HCT116 (cell line): ENCODE data around the gene OR10G6. TPM values are rescaled to one million over a fixed set of nuclear protein-coding genes. Genes with fewer than 3 reads are reported as not detected.

Experiments
- ATAC-seq: fragments of 200-7000 bp; cut with Tn5 transposase; 2 replicates; pipeline ENCODE4 v1.9.1; 2020; ENCODE audit warnings: mild to moderate bottlenecking, moderate library complexity
- BruUV-seq: library from RNA; stranded (reverse); fragments of 400-500 nt; replicated peaks from 2 replicates; lab custom pipeline; 2021; lab: Mats Ljungman, UMichigan
- CTCF ChIA-PET: fragments of 300-600 bp; sonication (Branson Sonifier 250); formaldehyde crosslinking; loops from one replicate; lab custom pipeline; 2021; ENCODE audit warnings: antibody characterized with exemption; lab: Charles Lee
- POLR2A ChIA-PET: fragments of 300-600, 350-600 bp; sonication (Branson Sonifier 250); formaldehyde crosslinking; loops from one replicate; lab custom pipeline; 2021; ENCODE audit warnings: antibody characterized with exemption; lab: Charles Lee
- RAD21 ChIA-PET, 2 experiments: fragments of 300-600 bp; sonication (Branson Sonifier 250); formaldehyde crosslinking; loops; one replicate each; lab custom pipeline; 2023; ENCODE audit warnings: low total read pairs in 2 of 2; ENCODE audit not compliant: uncharacterized antibody in 2 of 2, unreplicated experiment in 2 of 2, low non-redundant PET in 1 of 2; lab: Charles Lee
- DNase-seq: peaks from one replicate; pipeline ENCODE4 v3.0.0-alpha.2; 2010; ENCODE audit warnings: low read depth, low spot score
- H2AFZ ChIP-seq: fragments of 200-600 bp; shearing (Covaris generic), sonication (generic); 2 replicates; pipeline ENCODE4 v1.6.1; 2017; ENCODE audit warnings: low read depth, mixed run types, mixed read lengths, antibody characterized with exemption, low read length; ENCODE audit not compliant: poor library complexity, severe bottlenecking
- H3K27ac ChIP-seq: 2 replicates; pipeline ENCODE4 v1.5.1; 2012; ENCODE audit warnings: low read depth, low read length
- H3K27me3 ChIP-seq: fragments of 200-600 bp; sonication (generic); 2 replicates; pipeline ENCODE4 v1.6.1; 2016; ENCODE audit warnings: mixed run types, low read length, mixed read lengths; ENCODE audit not compliant: insufficient read depth
- H3K36me3 ChIP-seq, 2 experiments: fragments of 200-500 bp in 1 of 2; fragments of 200-600 bp in 1 of 2; sonication (Bioruptor generic) in 1 of 2; sonication (generic) in 1 of 2; 2 replicates each; pipeline versions ENCODE4 v1.5.1 to v1.6.1; 2014 to 2016; ENCODE audit warnings: low read length in 2 of 2, inconsistent platforms in 1 of 2, mixed read lengths in 1 of 2, mixed run types in 1 of 2; ENCODE audit not compliant: insufficient read depth in 2 of 2, control insufficient read depth in 1 of 2
- H3K4me1 ChIP-seq, 2 experiments: fragments of 200-600 bp in 1 of 2; sonication (generic) in 1 of 2; 2 replicates each; pipeline versions ENCODE4 v1.5.1 to v1.6.1; 2012 to 2017; ENCODE audit warnings: low read length in 2 of 2, inconsistent platforms in 1 of 2, mild to moderate bottlenecking in 1 of 2, mixed read lengths in 1 of 2, mixed run types in 1 of 2, moderate library complexity in 1 of 2; ENCODE audit not compliant: insufficient read depth in 2 of 2, control insufficient read depth in 1 of 2
- H3K4me2 ChIP-seq: fragments of 200-600 bp; sonication (generic); 2 replicates; pipeline ENCODE4 v1.6.1; 2017; ENCODE audit warnings: mixed run types, low read length, mixed read lengths
- H3K4me3 ChIP-seq, 2 experiments: fragments of 200-600 bp in 1 of 2; sonication (generic) in 1 of 2; replicated peaks in 1 of 2; 2 replicates each; pipeline ENCODE4 v1.5.1; 2011 to 2016; ENCODE audit warnings: low read length in 2 of 2, control low read depth in 1 of 2, low read depth in 1 of 2, mild to moderate bottlenecking in 1 of 2, mixed read lengths in 1 of 2, mixed run types in 1 of 2
- H3K79me2 ChIP-seq: fragments of 200-600 bp; sonication (generic); 2 replicates; pipeline ENCODE4 v1.6.1; 2017; ENCODE audit warnings: mild to moderate bottlenecking, mixed run types, low read length, moderate library complexity, mixed read lengths; ENCODE audit not compliant: insufficient read depth
- H3K9ac ChIP-seq: fragments of 200-600 bp; sonication (generic); 2 replicates; pipeline ENCODE4 v1.6.1; 2016; ENCODE audit warnings: low read length, mixed read lengths
- H3K9me2 ChIP-seq: fragments of 200-600 bp; sonication (generic), shearing (Covaris generic); 2 replicates; pipeline ENCODE4 v1.6.1; 2017; ENCODE audit warnings: mixed run types, mild to moderate bottlenecking, moderate library complexity; ENCODE audit not compliant: insufficient read depth
- H3K9me3 ChIP-seq, 2 experiments: fragments of 200-500 bp in 1 of 2; fragments of 200-600 bp in 1 of 2; sonication (Bioruptor generic) in 1 of 2; sonication (generic) in 1 of 2; 2 replicates each; pipeline ENCODE4 v1.6.1; 2014 to 2017; ENCODE audit warnings: low read length in 2 of 2, mixed read lengths in 2 of 2, inconsistent platforms in 1 of 2, low read depth in 1 of 2, mild to moderate bottlenecking in 1 of 2, mixed run types in 1 of 2, moderate library complexity in 1 of 2; ENCODE audit not compliant: control insufficient read depth in 1 of 2, insufficient read depth in 1 of 2
- H4K20me1 ChIP-seq: fragments of 200-600 bp; sonication (generic), shearing (Covaris generic); 2 replicates; pipeline ENCODE4 v1.6.1; 2017; ENCODE audit warnings: mixed run types, mild to moderate bottlenecking, moderate library complexity; ENCODE audit not compliant: insufficient read depth
- CEBPB ChIP-seq: IDR thresholded peaks from 2 replicates; pipeline ENCODE4 v1.6.1; 2012; ENCODE audit warnings: low read depth
- CTCF ChIP-seq, 3 experiments: fragments of 200-600 bp in 1 of 3; sonication (generic) in 1 of 3; IDR thresholded peaks in 2 of 3; conservative IDR thresholded peaks in 1 of 3; 2 replicates each; pipeline ENCODE4 v1.5.1; 2012 to 2017; ENCODE audit warnings: low read depth in 2 of 3, low read length in 2 of 3, antibody characterized with exemption in 1 of 3, borderline replicate concordance in 1 of 3, control low read depth in 1 of 3, mild to moderate bottlenecking in 1 of 3, mixed read lengths in 1 of 3, mixed run types in 1 of 3, moderate library complexity in 1 of 3; ENCODE audit not compliant: insufficient read depth in 1 of 3
- ELF1 ChIP-seq: IDR thresholded peaks from 2 replicates; pipeline ENCODE4 v1.6.1; 2012; ENCODE audit warnings: low read depth, borderline replicate concordance
- EZH2phosphoT487 ChIP-seq: fragments of 200-600 bp; IDR thresholded peaks from 2 replicates; pipeline ENCODE4 v1.6.1; 2018; ENCODE audit warnings: antibody characterized with exemption, borderline replicate concordance
- JUND ChIP-seq: IDR thresholded peaks from 2 replicates; pipeline ENCODE4 v1.6.1; 2012
- POLR2A ChIP-seq: IDR thresholded peaks from 2 replicates; pipeline ENCODE4 v1.7.0; 2011; ENCODE audit warnings: borderline replicate concordance; ENCODE audit not compliant: insufficient read depth, insufficient read length; ENCODE audit errors: extremely low read depth
- POLR2AphosphoS5 ChIP-seq: IDR thresholded peaks from 2 replicates; pipeline ENCODE4 v1.6.1; 2011; ENCODE audit warnings: mild to moderate bottlenecking, low read depth, low read length, moderate library complexity
- REST ChIP-seq: IDR thresholded peaks from 2 replicates; pipeline ENCODE4 v1.6.1; 2012; ENCODE audit warnings: low read depth
- SIN3A ChIP-seq: IDR thresholded peaks from 2 replicates; pipeline ENCODE4 v1.6.1; 2012; ENCODE audit warnings: low read depth
- SRF ChIP-seq: IDR thresholded peaks from 2 replicates; pipeline ENCODE4 v1.6.1; 2012; ENCODE audit warnings: low read depth
- TCF7L2 ChIP-seq: IDR thresholded peaks from 2 replicates; pipeline ENCODE4 v1.7.0; 2011; ENCODE audit warnings: borderline replicate concordance, inconsistent platforms; ENCODE audit not compliant: insufficient read depth, insufficient read length; ENCODE audit errors: extremely low read depth
- ZFX ChIP-seq: fragments of 450-650 bp; IDR thresholded peaks from 2 replicates; pipeline ENCODE4 v1.6.1; 2017
- ZNF274 ChIP-seq: fragments of 200-500 bp; sonication (Bioruptor generic); IDR thresholded peaks from 2 replicates; pipeline ENCODE4 v1.6.1; 2014; ENCODE audit warnings: mild to moderate bottlenecking, low read depth, low read length, inconsistent platforms
- intact Hi-C: fragments of 100-400 bp; cut with micrococcal nuclease; formaldehyde crosslinking; loops from 2 replicates; pipeline ENCODE4 v1.10.0; 2022
- total RNA-seq: library from RNA; stranded (reverse); gene quantifications from one replicate; pipeline ENCODE4 v1.2.1, GENCODE V29; 2021; ENCODE audit not compliant: unreplicated experiment

The OR10G6 gene
- total RNA-seq, 1 experiment from 2014 or later, result not detected

GRCh38 chr11:123956752-123957151 is 38.2 kb downstream of the OR10G6 start:
- Histone ChIP-seq H3K9me2 (no peaks in the 10 kb centered on the region), H3K4me1 (no peaks in the 10 kb centered on the region), H3K27ac (no peak overlapping the region), H3K4me3 (no peak overlapping the region), H2AFZ (no peak overlapping the region), H3K36me3 (no peaks in the 10 kb centered on the region), H3K27me3 (no peaks in the 10 kb centered on the region; the same call in 1 of the 2 replicates), H3K9ac (no peak overlapping the region), H3K4me2 (no peak overlapping the region), H3K9me3 (no peaks in the 10 kb centered on the region), H4K20me1 (no peaks in the 10 kb centered on the region), H3K79me2 (no peaks in the 10 kb centered on the region)
- no TSS peak for BruUV-seq
- ChIA-PET POLR2A (no interaction called here), CTCF (no interaction called here), RAD21 (no interaction called here)
- intact Hi-C loops, result no loop called here
- ATAC-seq, result no peak
- no peak for DNase-seq
- no peak for TF ChIP-seq SIN3A
- no peak for TF ChIP-seq ELF1
- no peak for TF ChIP-seq ZFX
- no peak for TF ChIP-seq POLR2AphosphoS5
- no peak for TF ChIP-seq CTCF (IDR thresholded peaks at IDR 0.05 in 2 of 3, conservative IDR thresholded peaks at IDR 0.05 in 1 of 3; ENCODE audit: borderline replicate concordance in 1 of 3, insufficient read depth in 1 of 3, low read depth in 2 of 3, low read length in 2 of 3)
- no peak for TF ChIP-seq SRF
- TF ChIP-seq CEBPB, result no peak
- TF ChIP-seq ZNF274, result no peak
- TF ChIP-seq EZH2phosphoT487, result no peak
- TF ChIP-seq POLR2A, result no peak
- TF ChIP-seq JUND, result no peak
- no peak for TF ChIP-seq TCF7L2
- no peak for TF ChIP-seq REST
